ENCODE data around the gene ZBTB2.

The ZBTB2 gene

GRCh38 chr6:151413372-151414145 lies 22.2 kb upstream of the ZBTB2 start:
- H3K36me3 Mint-ChIP-seq = peaks cover 26% of the 10 kb centered on the region
- H3K9me3 Mint-ChIP-seq = no peaks in the 10 kb centered on the region
- peak overlapping the region; percentile 71 for H3K27ac Mint-ChIP-seq
- H3K4me3 Mint-ChIP-seq = peak overlapping the region; percentile 20
- H3K27me3 Mint-ChIP-seq = no peaks in the 10 kb centered on the region
- H3K4me1 Mint-ChIP-seq = peaks cover 32% of the 10 kb centered on the region

- Mint-ChIP-seq H3K4me1 (peaks cover 32% of the 10 kb centered on the region), H3K4me3 (no peak overlapping the region), H3K27ac (no peak overlapping the region), H3K27me3 (no peaks in the 10 kb centered on the region), H3K9me3 (no peaks in the 10 kb centered on the region), H3K36me3 (peaks cover 24% of the 10 kb centered on the region)
Measured at GRCh38 chr6:151412909-151413308, 21.6 kb upstream of the ZBTB2 start.

GRCh38 chr6:151409679-151410078 lies 18.3 kb upstream of the ZBTB2 start:
- peaks cover 33% of the 10 kb centered on the region for H3K4me1 Mint-ChIP-seq
- no peaks in the 10 kb centered on the region for H3K27me3 Mint-ChIP-seq
- no peaks in the 10 kb centered on the region for H3K9me3 Mint-ChIP-seq
- H3K27ac Mint-ChIP-seq = no peak overlapping the region
- H3K36me3 Mint-ChIP-seq = peaks cover 6% of the 10 kb centered on the region
- H3K4me3 Mint-ChIP-seq = no peak overlapping the region

GRCh38 chr6:151409260-151409659 lies 17.9 kb upstream of the ZBTB2 start:
- Mint-ChIP-seq H3K9me3 (no peaks in the 10 kb centered on the region), H3K27me3 (no peaks in the 10 kb centered on the region), H3K27ac (no peak overlapping the region), H3K36me3 (peaks cover 2% of the 10 kb centered on the region), H3K4me3 (no peak overlapping the region), H3K4me1 (peaks cover 29% of the 10 kb centered on the region)

GRCh38 chr6:151408858-151409257 lies 17.5 kb upstream of the ZBTB2 start:
- Mint-ChIP-seq H3K27ac (no peak overlapping the region), H3K4me3 (no peak overlapping the region), H3K9me3 (no peaks in the 10 kb centered on the region), H3K27me3 (no peaks in the 10 kb centered on the region), H3K36me3 (no peaks in the 10 kb centered on the region), H3K4me1 (peaks cover 26% of the 10 kb centered on the region)

- H3K36me3 Mint-ChIP-seq = peaks cover 5% of the 10 kb centered on the region
- peaks cover 51% of the 10 kb centered on the region for H3K4me1 Mint-ChIP-seq
- no peaks in the 10 kb centered on the region for H3K9me3 Mint-ChIP-seq
- no peaks in the 10 kb centered on the region for H3K27me3 Mint-ChIP-seq
- no peak overlapping the region for H3K4me3 Mint-ChIP-seq
- H3K27ac Mint-ChIP-seq = peak overlapping the region; percentile 80
Measured at GRCh38 chr6:151403919-151404308, 12.6 kb upstream of the ZBTB2 start.

- H3K36me3 Mint-ChIP-seq = peaks cover 5% of the 10 kb centered on the region
- no peaks in the 10 kb centered on the region for H3K27me3 Mint-ChIP-seq
- no peak overlapping the region for H3K27ac Mint-ChIP-seq
- no peak overlapping the region for H3K4me3 Mint-ChIP-seq
- H3K4me1 Mint-ChIP-seq = peaks cover 64% of the 10 kb centered on the region
- no peaks in the 10 kb centered on the region for H3K9me3 Mint-ChIP-seq
Measured at GRCh38 chr6:151402228-151402627, 10.9 kb upstream of the ZBTB2 start.

- H3K4me3 Mint-ChIP-seq = peak overlapping the region; percentile 44
- peaks cover 5% of the 10 kb centered on the region for H3K36me3 Mint-ChIP-seq
- H3K4me1 Mint-ChIP-seq = peaks cover 68% of the 10 kb centered on the region
- H3K27ac Mint-ChIP-seq = peak overlapping the region; percentile 72
- no peaks in the 10 kb centered on the region for H3K9me3 Mint-ChIP-seq
- no peaks in the 10 kb centered on the region for H3K27me3 Mint-ChIP-seq
Measured at GRCh38 chr6:151400473-151400872, 9.1 kb upstream of the ZBTB2 start.

- no peaks in the 10 kb centered on the region for H3K27me3 Mint-ChIP-seq
- H3K9me3 Mint-ChIP-seq = no peaks in the 10 kb centered on the region
- H3K36me3 Mint-ChIP-seq = peaks cover 5% of the 10 kb centered on the region
- H3K4me1 Mint-ChIP-seq = peaks cover 76% of the 10 kb centered on the region
- H3K27ac Mint-ChIP-seq = no peak overlapping the region
- H3K4me3 Mint-ChIP-seq = no peak overlapping the region
Measured at GRCh38 chr6:151399679-151400078, 8.3 kb upstream of the ZBTB2 start.

GRCh38 chr6:151393410-151393809 lies 2.1 kb upstream of the ZBTB2 start:
- H3K36me3 Mint-ChIP-seq = no peaks in the 10 kb centered on the region
- no peaks in the 10 kb centered on the region for H3K27me3 Mint-ChIP-seq
- peak overlapping the region; percentile 95 for H3K4me3 Mint-ChIP-seq
- peaks cover 70% of the 10 kb centered on the region for H3K4me1 Mint-ChIP-seq
- H3K27ac Mint-ChIP-seq = peak overlapping the region; percentile 98
- H3K9me3 Mint-ChIP-seq = no peaks in the 10 kb centered on the region

GRCh38 chr6:151392427-151392826 lies 1.1 kb upstream of the ZBTB2 start:
- H3K27me3 Mint-ChIP-seq = no peaks in the 10 kb centered on the region
- peaks cover 70% of the 10 kb centered on the region for H3K4me1 Mint-ChIP-seq
- no peaks in the 10 kb centered on the region for H3K36me3 Mint-ChIP-seq
- peak overlapping the region; percentile 95 for H3K4me3 Mint-ChIP-seq
- no peaks in the 10 kb centered on the region for H3K9me3 Mint-ChIP-seq
- H3K27ac Mint-ChIP-seq = peak overlapping the region; percentile 98

GRCh38 chr6:151390851-151391470 lies 398 bp downstream of the ZBTB2 start:
- H3K4me1 Mint-ChIP-seq = peaks cover 65% of the 10 kb centered on the region
- H3K9me3 Mint-ChIP-seq = no peaks in the 10 kb centered on the region
- H3K4me3 Mint-ChIP-seq = peak overlapping the region; percentile 76
- H3K27ac Mint-ChIP-seq = no peak overlapping the region
- H3K27me3 Mint-ChIP-seq = no peaks in the 10 kb centered on the region
- no peaks in the 10 kb centered on the region for H3K36me3 Mint-ChIP-seq

- Mint-ChIP-seq H3K27ac (peak overlapping the region; percentile 59), H3K4me3 (peak overlapping the region; percentile 76), H3K4me1 (peaks cover 67% of the 10 kb centered on the region), H3K36me3 (no peaks in the 10 kb centered on the region), H3K9me3 (no peaks in the 10 kb centered on the region), H3K27me3 (no peaks in the 10 kb centered on the region)
Measured at GRCh38 chr6:151390276-151390850, 996 bp downstream of the ZBTB2 start.

- H3K4me3 Mint-ChIP-seq = peak overlapping the region; percentile 97
- H3K4me1 Mint-ChIP-seq = peaks cover 67% of the 10 kb centered on the region
Measured at GRCh38 chr6:151389618-151390275, 1.6 kb downstream of the ZBTB2 start.

GRCh38 chr6:151388997-151389617 lies 2.3 kb downstream of the ZBTB2 start:
- Mint-ChIP-seq H3K27ac (peak overlapping the region; percentile 96), H3K9me3 (no peaks in the 10 kb centered on the region), H3K27me3 (no peaks in the 10 kb centered on the region), H3K4me1 (peaks cover 67% of the 10 kb centered on the region), H3K36me3 (peaks cover 2% of the 10 kb centered on the region), H3K4me3 (peak overlapping the region; percentile 97)

More at GRCh38 chr6:151389618-151390275, 1.6 kb downstream of the ZBTB2 start:
- H3K9me3 Mint-ChIP-seq = no peaks in the 10 kb centered on the region
- no peaks in the 10 kb centered on the region for H3K36me3 Mint-ChIP-seq
- H3K27ac Mint-ChIP-seq = peak overlapping the region; percentile 96
- H3K27me3 Mint-ChIP-seq = no peaks in the 10 kb centered on the region

All from activated naive CD4-positive, alpha-beta T cell treated with anti-CD3 and anti-CD28 coated beads, Interleukin-2, amount 50 U/mL, for 24 hours (primary cell).